GM12878 (cell line): Measurements from ENCODE around the gene HOXB13.

Experiments
- CEBPB ChIP-seq, 2 experiments: fragments of 150-350 bp in 1 of 2; IDR thresholded peaks; 2 replicates each; pipeline ENCODE4 v1.6.1; 2012 to 2014; ENCODE audit warnings: low read depth in 2 of 2, low read length in 2 of 2, borderline replicate concordance in 1 of 2, inconsistent platforms in 1 of 2
- ETV6 ChIP-seq, 2 experiments: fragments of 450-650 bp in 1 of 2; IDR thresholded peaks in 1 of 2; conservative IDR thresholded peaks in 1 of 2; 2 replicates each; pipeline ENCODE4 v1.6.1; 2014; ENCODE audit warnings: antibody characterized with exemption in 1 of 2, borderline replicate concordance in 1 of 2, low read depth in 1 of 2, mild to moderate bottlenecking in 1 of 2, moderate library complexity in 1 of 2
- NRF1 ChIP-seq: conservative IDR thresholded peaks from 2 replicates; pipeline ENCODE4 v1.6.1; 2011; ENCODE audit warnings: mild to moderate bottlenecking, low read depth, low read length, improper control_type of control experiment
- TF ChIP-seq, protein P1 (sequence below): IDR thresholded peaks from 2 replicates; pipeline ENCODE4 v1.6.1; 2012; ENCODE audit warnings: low read depth, low read length, improper control_type of control experiment

DNA sequence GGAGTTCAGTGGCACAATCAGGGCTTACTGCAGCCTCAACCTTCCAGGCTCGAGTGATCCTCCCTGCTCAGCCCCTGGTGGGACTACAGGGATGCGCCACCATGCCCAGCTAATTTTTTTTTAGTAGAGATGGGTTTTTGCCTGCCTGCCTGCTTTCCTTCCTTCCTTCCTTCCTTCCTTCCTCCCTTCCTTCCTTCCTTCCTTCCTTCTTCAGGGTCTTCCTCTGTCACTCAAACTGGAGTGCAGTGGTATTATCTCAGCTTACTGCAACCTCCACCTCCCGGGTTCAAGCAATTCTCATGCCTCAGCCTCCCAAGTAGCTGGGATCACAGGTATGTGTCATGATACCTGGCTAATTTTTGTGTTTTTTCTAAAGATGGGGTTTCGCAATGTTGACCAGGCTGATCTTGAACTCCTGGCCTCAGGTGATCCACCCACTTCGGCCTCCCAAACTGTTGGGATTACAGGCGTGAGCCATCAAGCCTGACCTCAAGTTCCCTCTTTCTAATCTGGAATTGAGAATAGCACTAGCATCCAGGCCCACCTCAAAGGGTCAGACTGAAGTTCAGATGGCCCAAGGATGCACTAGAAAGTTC, 51.5 kb downstream of the HOXB13 start:
- no peak for TF ChIP-seq ETV6 (conservative IDR thresholded peaks at IDR 0.05 in 1 of 2, IDR thresholded peaks at IDR 0.05 in 1 of 2; ENCODE audit: borderline replicate concordance in 1 of 2, low read depth in 1 of 2)
- TF ChIP-seq, protein P1, sequence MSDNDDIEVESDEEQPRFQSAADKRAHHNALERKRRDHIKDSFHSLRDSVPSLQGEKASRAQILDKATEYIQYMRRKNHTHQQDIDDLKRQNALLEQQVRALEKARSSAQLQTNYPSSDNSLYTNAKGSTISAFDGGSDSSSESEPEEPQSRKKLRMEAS: no peak
- TF ChIP-seq NRF1: no peak
- TF ChIP-seq CEBPB (IDR thresholded peaks at IDR 0.05; ENCODE audit: borderline replicate concordance in 1 of 2, low read depth in 2 of 2, low read length in 2 of 2): no peak
